NCI-H187 (cell line): ENCODE results near the gene DGKZ.
A peak's percentile ranks its signal among the peaks of the same experiment; 100 is the strongest.
"Not testable (repeated sequence)": the region's sequence is repeated elsewhere in the genome, so short reads cannot be mapped to it uniquely, and the experiment has no call there.

Experiments used
- DNase-seq, 2 experiments: peaks; one replicate each; lab custom pipeline; 2025; lab: John Stamatoyannopoulos, UW

The DGKZ gene

DNA sequence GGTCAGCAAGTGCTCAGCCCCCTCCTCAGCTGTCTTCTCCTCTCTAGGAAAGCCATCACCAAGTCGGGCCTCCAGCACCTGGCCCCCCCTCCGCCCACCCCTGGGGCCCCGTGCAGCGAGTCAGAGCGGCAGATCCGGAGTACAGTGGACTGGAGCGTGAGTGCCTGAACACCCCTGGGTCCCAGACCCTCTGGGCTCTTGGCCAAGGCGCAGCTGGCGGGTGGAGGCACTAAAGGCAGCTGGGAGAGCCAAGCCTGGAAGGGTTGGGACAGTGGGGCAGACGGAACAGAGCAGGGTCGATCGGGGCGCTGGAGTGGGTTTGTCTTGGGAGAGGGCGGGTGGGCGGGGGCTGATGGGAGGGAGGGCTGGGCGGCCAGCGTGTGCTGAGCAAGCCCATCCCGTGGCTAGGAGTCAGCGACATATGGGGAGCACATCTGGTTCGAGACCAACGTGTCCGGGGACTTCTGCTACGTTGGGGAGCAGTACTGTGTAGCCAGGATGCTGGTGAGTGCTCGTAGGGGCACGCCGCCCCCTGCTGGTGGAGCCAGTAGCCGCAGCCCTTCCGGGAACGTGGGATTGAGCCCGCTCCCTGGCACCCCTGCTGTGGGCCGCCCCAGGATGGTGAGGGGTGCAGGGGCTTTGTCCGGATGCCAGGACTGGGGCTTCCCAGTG, 20.1 kb downstream of the DGKZ start:
- DNase-seq: no peak

DNA sequence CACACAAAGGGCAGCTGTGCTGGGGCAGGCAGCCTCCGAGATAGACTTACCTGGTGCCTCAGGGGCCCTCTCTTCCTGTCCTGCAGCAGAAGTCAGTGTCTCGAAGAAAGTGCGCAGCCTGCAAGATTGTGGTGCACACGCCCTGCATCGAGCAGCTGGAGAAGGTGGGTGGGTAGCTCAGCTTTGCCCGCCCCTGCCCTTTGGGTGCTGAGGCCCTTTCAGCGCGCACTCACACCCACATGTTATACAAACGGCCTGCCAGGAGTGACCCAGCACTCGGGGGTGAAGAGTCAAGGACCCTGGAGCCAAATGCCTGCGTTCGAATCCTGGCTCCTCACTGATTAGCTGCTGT, 20.6 kb downstream of the DGKZ start:
- DNase-seq: no peak

DNA sequence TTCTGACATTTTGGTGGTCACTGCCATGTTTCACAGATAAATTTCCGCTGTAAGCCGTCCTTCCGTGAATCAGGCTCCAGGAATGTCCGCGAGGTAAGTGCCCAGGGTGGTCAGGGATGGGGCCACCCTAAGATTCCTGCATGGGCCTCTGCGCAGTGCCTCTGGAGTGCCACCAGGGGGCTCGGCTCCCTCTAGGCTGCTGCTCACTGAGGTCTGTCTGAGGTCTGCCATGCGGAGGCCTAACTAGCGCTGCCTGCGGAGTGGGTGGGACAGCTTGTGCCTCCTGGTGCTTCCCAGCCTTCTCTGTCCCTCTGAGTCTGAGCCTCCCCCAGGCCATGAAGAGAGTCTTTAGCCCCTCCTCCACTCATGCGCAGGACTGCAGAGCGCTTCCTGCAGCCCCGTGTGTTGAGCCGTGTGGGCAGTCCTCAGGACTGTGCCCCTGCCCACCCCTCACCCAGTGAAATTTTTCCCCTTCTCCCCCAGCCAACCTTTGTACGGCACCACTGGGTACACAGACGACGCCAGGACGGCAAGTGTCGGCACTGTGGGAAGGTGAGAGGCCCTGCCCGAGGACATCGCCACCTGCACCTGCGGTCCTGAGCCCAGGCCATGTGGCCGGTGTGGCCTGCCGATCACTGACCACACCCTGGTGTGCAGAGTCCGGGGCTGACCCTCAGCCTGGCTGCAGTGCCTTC, 22.3 kb downstream of the DGKZ start:
- DNase-seq: no peak

DNA sequence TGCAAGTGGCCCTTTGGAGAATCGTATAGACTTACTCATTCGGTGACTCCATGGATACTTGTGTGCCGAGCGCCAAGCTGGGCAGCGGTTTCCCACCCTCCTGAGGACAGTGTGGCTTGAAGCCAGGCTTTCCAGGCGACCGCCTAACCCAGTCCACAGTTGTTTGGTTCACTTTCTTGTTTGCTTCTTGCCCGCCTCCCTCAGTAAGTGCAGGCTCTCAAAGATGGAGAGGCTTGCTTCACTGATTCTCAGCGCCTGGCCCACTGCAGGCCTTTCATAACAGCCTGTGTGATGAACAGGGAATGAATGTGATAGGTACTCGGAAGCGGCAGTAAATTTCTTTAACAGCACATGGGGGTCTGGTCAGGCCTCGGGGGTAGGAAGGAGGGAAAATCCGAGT, 23.0 kb downstream of the DGKZ start:
- DNase-seq: no peak

DNA sequence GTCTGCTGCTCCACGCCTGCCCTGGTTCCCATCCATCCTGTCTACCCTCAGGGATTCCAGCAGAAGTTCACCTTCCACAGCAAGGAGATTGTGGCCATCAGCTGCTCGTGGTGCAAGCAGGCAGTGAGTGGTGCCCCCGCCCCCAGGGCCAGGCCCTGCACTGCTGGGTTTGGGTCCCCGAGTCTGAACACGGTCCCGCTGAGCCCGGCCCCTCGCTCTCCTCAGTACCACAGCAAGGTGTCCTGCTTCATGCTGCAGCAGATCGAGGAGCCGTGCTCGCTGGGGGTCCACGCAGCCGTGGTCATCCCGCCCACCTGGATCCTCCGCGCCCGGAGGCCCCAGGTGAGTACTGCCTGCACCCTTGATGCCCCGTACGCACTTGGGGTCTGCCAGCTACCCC, 24.0 kb downstream of the DGKZ start:
- DNase-seq: not testable (repeated sequence)

DNA sequence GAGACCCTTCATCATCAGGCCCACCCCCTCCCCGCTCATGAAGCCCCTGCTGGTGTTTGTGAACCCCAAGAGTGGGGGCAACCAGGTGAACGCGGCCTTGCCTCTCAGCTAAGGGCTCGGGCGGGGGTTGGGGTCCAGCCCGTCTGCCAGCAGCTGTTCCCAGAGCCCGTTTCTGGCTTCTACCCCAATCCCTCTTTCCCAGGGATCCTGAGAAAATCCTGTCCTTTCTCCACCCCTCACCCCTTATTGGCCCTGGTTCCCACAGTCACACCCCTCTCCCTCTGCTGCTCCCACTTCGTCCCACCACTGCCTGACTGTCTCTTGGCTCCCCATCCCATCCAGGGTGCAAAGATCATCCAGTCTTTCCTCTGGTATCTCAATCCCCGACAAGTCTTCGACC, 24.8 kb downstream of the DGKZ start:
- DNase-seq: no peak

DNA sequence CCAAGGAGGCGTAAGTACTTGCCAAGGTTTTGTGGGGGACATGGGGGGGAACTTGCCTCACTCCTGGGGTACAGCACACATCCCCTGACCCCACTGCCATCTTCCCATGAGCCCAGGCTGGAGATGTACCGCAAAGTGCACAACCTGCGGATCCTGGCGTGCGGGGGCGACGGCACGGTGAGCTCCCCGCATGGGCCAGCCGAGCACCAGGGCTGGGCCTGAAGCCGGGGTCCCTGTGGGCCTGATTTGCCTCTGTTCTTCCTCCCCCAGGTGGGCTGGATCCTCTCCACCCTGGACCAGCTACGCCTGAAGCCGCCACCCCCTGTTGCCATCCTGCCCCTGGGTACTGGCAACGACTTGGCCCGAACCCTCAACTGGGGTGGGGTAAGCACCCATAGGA, 25.2 kb downstream of the DGKZ start:
- not testable (repeated sequence) for DNase-seq

DNA sequence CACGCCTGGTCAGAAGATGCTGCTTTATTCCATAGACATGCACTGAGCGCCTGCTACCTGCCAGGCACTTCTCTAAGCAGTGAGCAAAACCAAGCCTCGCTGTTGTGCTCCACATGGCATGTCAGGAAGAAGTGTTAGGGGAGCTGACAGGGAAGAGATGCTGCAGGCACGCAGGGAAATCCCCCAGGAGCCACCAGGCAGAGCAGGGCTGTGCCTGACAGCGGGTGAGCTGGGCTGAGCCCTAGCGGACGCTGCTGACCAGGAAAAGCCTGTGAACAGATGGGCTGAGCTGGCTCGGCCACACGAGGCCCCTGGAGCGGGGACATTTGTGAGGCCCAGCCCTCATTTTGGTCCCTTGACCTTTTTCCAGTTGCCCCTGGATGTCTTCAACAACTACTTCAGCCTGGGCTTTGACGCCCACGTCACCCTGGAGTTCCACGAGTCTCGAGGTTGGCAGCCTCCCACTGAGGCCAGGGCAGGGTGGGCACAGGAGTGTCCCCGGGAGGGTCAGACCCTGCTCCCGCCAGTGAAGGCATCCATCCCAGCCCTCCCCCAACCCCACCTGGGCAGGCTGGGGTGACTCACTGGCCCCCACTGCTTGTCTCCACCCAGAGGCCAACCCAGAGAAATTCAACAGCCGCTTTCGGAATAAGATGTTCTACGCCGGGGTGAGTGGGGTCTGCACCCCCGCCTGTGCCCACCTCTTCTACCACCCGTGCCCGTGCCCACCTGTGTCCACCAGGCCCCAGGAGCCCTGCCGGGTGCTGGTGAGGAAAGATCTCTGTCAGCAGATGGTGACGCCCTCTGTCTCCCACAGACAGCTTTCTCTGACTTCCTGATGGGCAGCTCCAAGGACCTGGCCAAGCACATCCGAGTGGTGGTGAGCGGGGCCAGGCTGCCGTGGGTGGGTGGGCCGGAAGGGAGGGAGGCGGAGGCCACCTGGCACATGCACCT, 26.8 kb downstream of the DGKZ start:
- DNase-seq: no peak

DNA sequence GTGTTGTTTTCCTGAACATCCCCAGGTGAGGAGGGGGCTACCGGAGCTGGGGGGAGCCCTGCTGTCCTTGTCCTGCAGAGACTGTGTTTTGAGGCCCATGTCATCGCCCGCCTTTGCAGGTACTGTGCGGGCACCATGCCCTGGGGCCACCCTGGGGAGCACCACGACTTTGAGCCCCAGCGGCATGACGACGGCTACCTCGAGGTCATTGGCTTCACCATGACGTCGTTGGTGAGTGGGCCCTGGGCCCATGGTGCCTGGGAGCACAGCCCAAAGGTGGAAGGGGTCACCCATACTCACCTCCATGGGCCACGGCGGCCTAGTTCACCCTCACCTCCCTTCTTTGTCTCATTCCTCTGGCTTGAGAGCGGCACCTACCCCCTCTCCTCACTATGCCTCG, 27.6 kb downstream of the DGKZ start:
- DNase-seq: no peak

DNA sequence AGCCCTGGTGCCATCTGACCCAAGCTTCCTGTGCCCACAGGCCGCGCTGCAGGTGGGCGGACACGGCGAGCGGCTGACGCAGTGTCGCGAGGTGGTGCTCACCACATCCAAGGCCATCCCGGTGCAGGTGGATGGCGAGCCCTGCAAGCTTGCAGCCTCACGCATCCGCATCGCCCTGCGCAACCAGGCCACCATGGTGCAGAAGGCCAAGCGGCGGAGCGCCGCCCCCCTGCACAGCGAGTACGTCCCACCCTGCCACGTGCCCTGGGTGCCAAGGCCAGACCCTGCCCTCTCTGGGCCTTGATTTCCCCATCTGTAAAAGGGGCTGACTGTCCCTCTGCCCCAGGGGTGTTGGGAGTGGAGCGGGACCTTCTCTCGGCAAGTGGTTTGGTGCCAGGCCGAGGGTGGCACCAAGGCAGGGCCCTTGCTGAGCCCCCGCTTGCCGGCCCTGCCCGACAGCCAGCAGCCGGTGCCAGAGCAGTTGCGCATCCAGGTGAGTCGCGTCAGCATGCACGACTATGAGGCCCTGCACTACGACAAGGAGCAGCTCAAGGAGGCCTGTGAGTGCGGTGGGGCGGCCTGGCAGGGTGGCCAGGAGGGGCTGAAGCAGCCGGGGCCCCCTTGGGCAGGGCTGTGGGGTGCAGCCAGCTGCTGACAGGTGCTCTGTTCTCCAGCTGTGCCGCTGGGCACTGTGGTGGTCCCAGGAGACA, 28.3 kb downstream of the DGKZ start:
- no peak for DNase-seq

DNA sequence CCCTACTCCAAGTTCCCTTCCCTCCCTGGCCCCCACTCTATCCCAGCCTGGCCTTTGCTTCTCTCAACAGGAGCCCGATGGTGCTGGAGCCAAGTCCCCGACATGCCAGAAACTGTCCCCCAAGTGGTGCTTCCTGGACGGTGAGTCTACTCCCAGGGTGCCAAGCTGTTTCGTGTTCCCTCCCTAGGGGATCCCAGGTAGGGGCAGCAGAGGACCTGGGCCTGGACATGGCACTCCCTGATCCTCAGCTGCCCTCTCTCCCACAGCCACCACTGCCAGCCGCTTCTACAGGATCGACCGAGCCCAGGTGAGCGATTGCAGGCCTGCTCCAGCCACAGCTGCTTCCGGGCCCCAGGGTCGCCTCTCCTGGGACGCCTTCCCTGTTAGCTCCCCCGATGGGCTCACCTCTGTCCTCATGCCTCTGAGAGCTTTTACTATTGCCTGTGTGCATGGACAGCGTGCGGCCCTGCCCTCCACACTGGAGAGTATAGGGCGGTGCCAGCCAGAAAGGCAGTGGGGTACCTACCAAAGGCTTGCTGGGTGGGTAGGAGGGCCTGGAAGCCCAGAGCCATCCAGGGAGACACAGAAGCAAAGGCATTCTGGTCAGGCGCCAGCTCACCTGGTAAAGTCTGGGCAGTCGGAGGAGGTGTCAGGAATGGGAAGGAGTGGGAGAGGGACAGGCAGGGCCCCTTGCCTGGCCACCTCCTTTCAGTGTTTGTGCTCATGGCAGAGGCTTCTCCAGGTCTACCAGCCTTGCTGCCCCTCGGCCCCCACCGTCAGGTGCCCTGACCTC, 29.2 kb downstream of the DGKZ start:
- no peak for DNase-seq

DNA sequence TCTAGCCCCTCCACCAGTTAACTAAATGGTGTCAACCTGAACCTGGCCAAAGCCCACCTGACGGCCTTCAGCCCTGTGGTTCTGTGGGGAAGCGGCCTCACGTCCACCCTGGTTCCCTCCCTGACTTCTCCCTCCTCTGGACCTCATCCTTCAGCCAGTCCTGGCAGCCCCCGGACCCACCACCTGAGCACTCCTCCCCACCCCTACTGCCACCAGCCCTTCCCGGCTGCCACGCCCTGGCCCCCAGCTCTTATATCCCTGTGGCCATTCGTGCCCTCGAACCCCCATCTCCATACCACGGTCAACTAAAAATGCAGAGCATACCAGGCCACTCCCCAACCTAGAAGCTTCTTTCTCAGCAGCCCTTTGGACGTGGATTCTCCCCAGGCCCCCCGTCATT, 30.0 kb downstream of the DGKZ start:
- DNase-seq: no peak

DNA sequence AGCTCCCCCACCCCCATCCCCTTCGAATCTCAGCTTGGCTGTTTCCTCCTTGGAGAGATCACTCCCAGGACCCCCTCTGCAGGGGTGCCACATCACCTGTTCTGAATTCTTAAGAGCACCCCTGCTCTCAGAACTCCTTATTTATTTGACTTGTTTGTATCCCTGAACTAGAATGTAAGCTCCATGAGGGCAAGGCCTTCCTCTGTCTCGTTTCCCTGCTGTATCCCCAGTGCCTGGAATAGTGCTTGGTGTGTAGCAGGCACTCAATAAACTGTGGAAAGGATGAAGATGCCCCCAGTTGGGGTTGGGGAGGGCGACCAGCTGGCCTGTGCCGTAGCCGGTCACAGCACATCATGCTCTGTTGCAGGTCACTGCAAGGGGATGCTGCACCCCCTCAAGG, 30.6 kb downstream of the DGKZ start:
- DNase-seq: no peak

DNA sequence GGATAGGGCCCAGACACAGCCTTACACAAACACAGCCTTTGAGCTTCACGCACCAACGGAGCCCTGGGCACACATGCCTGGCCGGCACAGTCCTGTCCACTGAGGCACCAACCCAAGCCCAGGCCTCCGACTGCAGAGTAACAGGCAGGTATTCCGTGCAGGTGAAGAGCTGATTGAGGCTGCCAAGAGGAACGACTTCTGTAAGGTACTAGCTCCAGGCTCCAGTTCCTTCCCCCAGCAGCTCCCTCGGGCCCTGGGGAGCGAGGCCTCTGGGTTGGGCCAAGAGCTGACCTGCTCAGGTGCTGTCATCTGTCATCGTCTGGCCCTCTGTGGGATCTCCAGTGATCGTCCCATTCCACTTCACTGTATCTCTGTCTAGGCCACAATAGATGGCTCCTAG, 31.0 kb downstream of the DGKZ start:
- DNase-seq: no peak

DNA sequence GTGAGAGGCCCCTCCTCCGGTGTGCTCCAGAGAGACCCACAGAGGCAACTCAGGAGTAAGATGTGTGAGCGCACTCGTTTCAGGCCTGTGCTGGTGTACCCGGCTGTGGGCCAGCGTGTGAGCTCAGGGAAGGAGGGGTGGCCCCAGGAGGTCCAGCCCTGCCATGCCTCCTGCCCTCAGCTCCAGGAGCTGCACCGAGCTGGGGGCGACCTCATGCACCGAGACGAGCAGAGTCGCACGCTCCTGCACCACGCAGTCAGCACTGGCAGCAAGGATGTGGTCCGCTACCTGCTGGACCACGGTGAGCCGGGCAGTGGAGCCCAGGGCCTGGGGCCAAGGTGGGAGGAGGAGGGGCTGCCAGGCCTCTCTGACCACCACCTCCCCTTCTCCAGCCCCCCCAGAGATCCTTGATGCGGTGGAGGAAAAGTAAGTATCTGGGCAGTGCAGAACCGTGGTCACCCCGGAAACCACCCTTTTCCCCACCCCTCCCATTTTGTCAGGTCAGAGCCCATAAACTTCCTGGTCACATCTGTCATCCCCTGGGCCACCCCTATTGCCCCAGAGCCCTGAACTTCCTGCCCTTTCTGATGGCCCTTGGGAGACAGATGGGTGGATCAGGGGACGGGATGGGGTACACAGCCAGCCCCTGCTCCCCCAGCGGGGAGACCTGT, 31.7 kb downstream of the DGKZ start:
- DNase-seq: no peak

DNA sequence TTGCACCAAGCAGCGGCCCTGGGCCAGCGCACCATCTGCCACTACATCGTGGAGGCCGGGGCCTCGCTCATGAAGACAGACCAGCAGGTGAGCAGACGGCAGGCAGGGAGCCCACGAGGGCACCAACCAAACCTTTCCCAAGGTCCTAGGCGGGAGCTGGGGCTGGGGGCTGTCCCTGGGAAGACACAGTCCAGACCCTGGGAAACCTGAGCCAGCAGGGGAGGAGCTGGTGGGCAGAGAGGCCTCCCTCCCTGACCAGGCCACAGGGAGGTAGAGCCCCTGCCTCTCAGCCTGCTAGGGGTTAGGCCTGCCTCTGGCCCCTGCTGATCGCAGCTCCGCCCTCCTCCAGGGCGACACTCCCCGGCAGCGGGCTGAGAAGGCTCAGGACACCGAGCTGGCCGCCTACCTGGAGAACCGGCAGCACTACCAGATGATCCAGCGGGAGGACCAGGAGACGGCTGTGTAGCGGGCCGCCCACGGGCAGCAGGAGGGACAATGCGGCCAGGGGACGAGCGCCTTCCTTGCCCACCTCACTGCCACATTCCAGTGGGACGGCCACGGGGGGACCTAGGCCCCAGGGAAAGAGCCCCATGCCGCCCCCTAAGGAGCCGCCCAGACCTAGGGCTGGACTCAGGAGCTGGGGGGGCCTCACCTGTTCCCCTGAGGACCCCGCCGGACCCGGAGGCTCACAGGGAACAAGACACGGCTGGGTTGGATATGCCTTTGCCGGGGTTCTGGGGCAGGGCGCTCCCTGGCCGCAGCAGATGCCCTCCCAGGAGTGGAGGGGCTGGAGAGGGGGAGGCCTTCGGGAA, 32.4 kb downstream of the DGKZ start:
- DNase-seq: not testable (repeated sequence)

DNA sequence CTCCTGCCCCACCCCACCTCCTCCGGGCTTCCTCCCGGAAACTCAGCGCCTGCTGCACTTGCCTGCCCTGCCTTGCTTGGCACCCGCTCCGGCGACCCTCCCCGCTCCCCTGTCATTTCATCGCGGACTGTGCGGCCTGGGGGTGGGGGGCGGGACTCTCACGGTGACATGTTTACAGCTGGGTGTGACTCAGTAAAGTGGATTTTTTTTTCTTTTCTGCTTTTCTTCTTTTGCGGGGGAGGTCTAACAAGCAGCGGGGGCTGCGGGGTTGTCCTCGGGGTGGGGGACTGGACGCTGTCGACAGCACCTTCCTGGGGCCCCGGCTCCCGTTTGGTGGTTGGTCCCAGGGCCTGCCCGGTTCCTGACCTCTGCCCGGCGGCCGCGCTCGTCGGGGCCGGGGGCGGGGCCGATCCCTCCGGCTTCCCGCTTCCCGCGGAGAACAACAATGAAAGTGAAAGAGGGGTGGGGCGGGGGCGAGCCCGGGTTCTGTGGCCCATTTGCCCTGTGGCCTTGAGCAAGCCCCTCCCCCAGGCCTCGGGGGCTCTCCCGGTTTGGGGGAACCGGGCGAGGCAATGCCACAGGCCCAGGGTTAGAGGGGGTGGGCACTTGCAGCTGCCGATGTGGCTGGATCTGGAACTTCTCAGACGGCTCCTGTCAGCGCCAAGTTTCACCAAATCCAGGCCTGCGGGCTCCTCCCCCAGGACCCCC, 33.2 kb downstream of the DGKZ start:
- peak in 1 of 2 experiments; percentile 49 for DNase-seq

DNA sequence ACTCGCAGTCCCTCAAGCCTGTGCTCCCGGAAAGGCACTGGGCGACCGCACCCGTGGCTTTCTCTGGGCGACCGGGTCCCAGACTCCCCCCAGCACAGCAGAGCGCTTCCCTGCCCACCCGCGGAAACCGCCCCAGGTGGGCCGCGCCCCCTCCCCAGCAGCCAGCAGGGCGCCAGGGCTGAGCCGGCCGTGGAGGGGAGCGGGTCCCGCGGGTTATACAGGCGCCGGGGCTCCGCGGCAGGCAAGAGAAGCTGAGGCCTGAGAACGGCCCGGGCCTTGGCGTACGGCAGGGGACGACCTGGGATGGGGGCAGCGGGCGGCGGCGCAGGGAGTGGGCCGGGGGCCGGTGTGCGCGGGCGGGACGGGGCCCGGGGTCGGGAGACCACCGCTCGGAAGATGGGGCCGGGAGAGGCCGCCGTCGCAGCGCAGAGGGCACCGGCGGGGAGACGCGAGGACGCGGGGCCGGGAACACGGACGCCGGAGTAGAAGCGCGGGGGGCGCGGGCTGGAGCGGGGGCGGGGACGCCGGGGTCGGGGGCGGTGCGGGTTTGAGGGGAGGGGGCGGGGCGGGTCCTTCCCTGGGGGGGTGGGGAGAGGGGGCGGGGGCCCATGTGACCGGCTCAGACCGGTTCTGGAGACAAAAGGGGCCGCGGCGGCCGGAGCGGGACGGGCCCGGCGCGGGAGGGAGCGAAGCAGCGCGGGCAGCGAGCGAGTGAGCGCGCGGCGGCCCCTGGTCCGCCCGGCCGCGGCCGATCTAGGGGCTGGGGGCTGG, 34.0 kb downstream of the DGKZ start, which contains the start of gene MDK:
Gene MDK (plus strand): TSS at position 622 of the 771 bp plus-strand sequence. CDS start 389 bp downstream, outside the sequence.
- no peak for DNase-seq
